ENCODE measurements around the gene BIRC7.

DNA sequence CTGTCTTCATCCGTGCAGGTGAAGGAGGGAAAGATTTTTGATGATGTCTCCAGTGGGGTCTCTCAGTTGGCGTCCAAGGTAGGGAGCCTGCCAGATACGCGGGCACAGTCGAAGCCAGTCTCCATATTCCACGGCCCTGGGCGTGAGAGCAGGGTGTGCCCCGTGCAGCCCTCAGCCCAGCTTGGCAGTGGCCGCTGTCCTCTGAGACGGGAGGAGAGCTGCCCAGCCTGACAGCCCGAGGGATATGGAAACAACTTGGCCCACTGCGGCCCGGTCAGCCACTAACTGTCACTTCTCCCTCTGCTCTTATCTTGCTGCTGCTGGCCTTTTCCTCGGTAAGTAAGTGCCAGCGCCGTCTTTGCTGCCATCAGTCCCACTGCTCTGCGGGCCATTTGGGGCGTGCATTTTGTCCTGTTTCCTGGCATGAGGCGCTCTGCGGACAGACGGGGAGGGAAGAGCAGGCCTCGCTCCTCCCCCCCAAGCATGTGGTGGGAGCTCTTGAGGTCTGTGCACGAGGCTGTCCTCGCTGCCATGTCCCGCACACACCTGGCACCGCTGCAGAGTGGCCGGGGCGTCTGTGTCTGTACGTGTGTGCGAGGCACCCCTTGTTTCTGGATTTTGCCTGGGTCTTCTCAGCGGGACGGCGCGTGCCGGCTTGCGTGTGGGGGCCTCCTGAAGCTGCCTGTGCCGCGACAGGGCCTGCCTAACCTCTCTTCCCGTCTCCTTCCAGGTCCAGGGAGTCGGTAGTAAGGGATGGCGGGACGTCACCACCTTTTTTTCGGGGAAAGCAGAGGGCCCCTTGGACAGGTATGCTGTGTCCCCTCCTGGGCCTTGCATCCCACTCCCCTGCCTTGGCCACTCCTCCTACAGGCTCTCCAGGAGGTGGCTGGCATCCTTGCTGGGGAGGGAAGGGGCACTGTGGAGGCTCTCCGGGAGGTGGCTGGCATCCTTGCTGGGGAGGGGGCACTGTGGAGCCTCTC, 50.2 kb downstream of the BIRC7 start:
- TF ChIP-seq POLR2AphosphoS5 (IDR thresholded peaks at IDR 0.05; ENCODE audit: low read depth, low read length) (no peak), POLR2A (IDR thresholded peaks at IDR 0.05; ENCODE audit: low read depth, low read length) (no peak), TAF1 (IDR thresholded peaks at IDR 0.05; ENCODE audit: borderline replicate concordance, low read depth, low read length) (no peak)
